Uterus (tissue), 2 donors: ENCODE measurements around the gene GRK3.

Source experiments
- CTCF ChIP-seq, 4 experiments: fragments of 200-600 bp in 2 of 4; fragments of 450-650 bp in 2 of 4; sonication (generic) in 2 of 4; IDR thresholded peaks; one replicate each; pipeline ENCODE4 v1.5.1; 2016 to 2019; ENCODE audit warnings: antibody characterized with exemption in 4 of 4, mild to moderate bottlenecking in 2 of 4, moderate library complexity in 1 of 4
- POLR2A ChIP-seq, 2 donors: fragments of 450-650 bp; IDR thresholded peaks; one replicate each; pipeline ENCODE4 v1.6.1; 2016; ENCODE audit warnings: antibody characterized with exemption in 2 of 2, mild to moderate bottlenecking in 1 of 2, moderate library complexity in 1 of 2

DNA sequence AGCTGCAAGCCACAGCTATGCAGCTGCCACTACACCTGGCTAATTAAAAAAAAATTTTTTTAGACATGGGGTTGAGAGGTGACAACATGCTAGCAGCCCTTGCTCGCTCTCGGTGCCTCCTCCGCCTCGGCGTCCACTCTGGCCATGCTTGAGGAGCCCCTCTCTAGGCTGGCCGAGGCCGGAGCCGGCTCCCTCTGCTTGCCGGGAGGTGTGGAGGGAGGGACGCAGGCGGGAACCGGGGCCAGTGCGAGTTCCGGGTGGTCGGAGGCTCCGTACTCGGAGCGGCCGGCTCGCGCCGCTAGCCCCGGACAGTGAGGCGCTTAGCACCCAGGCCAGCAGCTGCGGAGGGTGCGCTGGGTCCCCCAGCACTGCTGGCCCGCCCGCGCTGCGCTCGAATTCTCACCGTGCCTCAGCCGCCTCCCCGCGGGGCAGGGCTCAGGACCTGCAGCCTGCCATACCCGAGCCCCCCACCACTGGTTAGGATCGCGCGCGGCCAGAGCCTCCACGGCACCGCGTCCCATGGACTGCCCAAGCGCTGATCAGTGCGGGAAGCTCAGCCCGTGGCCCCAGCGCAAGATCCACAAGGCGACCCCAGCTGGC, 188.2 kb downstream of the GRK3 start:
- TF ChIP-seq POLR2A (IDR thresholded peaks at IDR 0.05) (no peak), CTCF (IDR thresholded peaks at IDR 0.05) (no peak)
